HCT116 (cell line): ENCODE measurements around the gene TMEM242. TPM values are rescaled to one million over a fixed set of nuclear protein-coding genes. Genes with fewer than 3 reads are reported as not detected.

Source experiments
- ATAC-seq: fragments of 200-7000 bp; cut with Tn5 transposase; 2 replicates; pipeline ENCODE4 v1.9.1; 2020; ENCODE audit warnings: mild to moderate bottlenecking, moderate library complexity
- BruUV-seq: library from RNA; stranded (reverse); fragments of 400-500 nt; replicated peaks from 2 replicates; lab custom pipeline; 2021; lab: Mats Ljungman, UMichigan
- CTCF ChIA-PET: fragments of 300-600 bp; sonication (Branson Sonifier 250); formaldehyde crosslinking; loops from one replicate; lab custom pipeline; 2021; ENCODE audit warnings: antibody characterized with exemption; lab: Charles Lee
- POLR2A ChIA-PET: fragments of 300-600, 350-600 bp; sonication (Branson Sonifier 250); formaldehyde crosslinking; loops from one replicate; lab custom pipeline; 2021; ENCODE audit warnings: antibody characterized with exemption; lab: Charles Lee
- RAD21 ChIA-PET, 2 experiments: fragments of 300-600 bp; sonication (Branson Sonifier 250); formaldehyde crosslinking; loops; one replicate each; lab custom pipeline; 2023; ENCODE audit warnings: low total read pairs in 2 of 2; ENCODE audit not compliant: uncharacterized antibody in 2 of 2, unreplicated experiment in 2 of 2, low non-redundant PET in 1 of 2; lab: Charles Lee
- DNase-seq: peaks from one replicate; pipeline ENCODE4 v3.0.0-alpha.2; 2010; ENCODE audit warnings: low read depth, low spot score
- H2AFZ ChIP-seq: fragments of 200-600 bp; shearing (Covaris generic), sonication (generic); 2 replicates; pipeline ENCODE4 v1.6.1; 2017; ENCODE audit warnings: low read depth, mixed run types, mixed read lengths, antibody characterized with exemption, low read length; ENCODE audit not compliant: poor library complexity, severe bottlenecking
- H3K27ac ChIP-seq: 2 replicates; pipeline ENCODE4 v1.5.1; 2012; ENCODE audit warnings: low read depth, low read length
- H3K27me3 ChIP-seq: fragments of 200-600 bp; sonication (generic); 2 replicates; pipeline ENCODE4 v1.6.1; 2016; ENCODE audit warnings: mixed run types, low read length, mixed read lengths; ENCODE audit not compliant: insufficient read depth
- H3K36me3 ChIP-seq, 2 experiments: fragments of 200-500 bp in 1 of 2; fragments of 200-600 bp in 1 of 2; sonication (Bioruptor generic) in 1 of 2; sonication (generic) in 1 of 2; 2 replicates each; pipeline versions ENCODE4 v1.5.1 to v1.6.1; 2014 to 2016; ENCODE audit warnings: low read length in 2 of 2, inconsistent platforms in 1 of 2, mixed read lengths in 1 of 2, mixed run types in 1 of 2; ENCODE audit not compliant: insufficient read depth in 2 of 2, control insufficient read depth in 1 of 2
- H3K4me1 ChIP-seq, 2 experiments: fragments of 200-600 bp in 1 of 2; sonication (generic) in 1 of 2; 2 replicates each; pipeline versions ENCODE4 v1.5.1 to v1.6.1; 2012 to 2017; ENCODE audit warnings: low read length in 2 of 2, inconsistent platforms in 1 of 2, mild to moderate bottlenecking in 1 of 2, mixed read lengths in 1 of 2, mixed run types in 1 of 2, moderate library complexity in 1 of 2; ENCODE audit not compliant: insufficient read depth in 2 of 2, control insufficient read depth in 1 of 2
- H3K4me2 ChIP-seq: fragments of 200-600 bp; sonication (generic); 2 replicates; pipeline ENCODE4 v1.6.1; 2017; ENCODE audit warnings: mixed run types, low read length, mixed read lengths
- H3K4me3 ChIP-seq, 2 experiments: fragments of 200-600 bp in 1 of 2; sonication (generic) in 1 of 2; replicated peaks in 1 of 2; 2 replicates each; pipeline ENCODE4 v1.5.1; 2011 to 2016; ENCODE audit warnings: low read length in 2 of 2, control low read depth in 1 of 2, low read depth in 1 of 2, mild to moderate bottlenecking in 1 of 2, mixed read lengths in 1 of 2, mixed run types in 1 of 2
- H3K79me2 ChIP-seq: fragments of 200-600 bp; sonication (generic); 2 replicates; pipeline ENCODE4 v1.6.1; 2017; ENCODE audit warnings: mild to moderate bottlenecking, mixed run types, low read length, moderate library complexity, mixed read lengths; ENCODE audit not compliant: insufficient read depth
- H3K9ac ChIP-seq: fragments of 200-600 bp; sonication (generic); 2 replicates; pipeline ENCODE4 v1.6.1; 2016; ENCODE audit warnings: low read length, mixed read lengths
- H3K9me2 ChIP-seq: fragments of 200-600 bp; sonication (generic), shearing (Covaris generic); 2 replicates; pipeline ENCODE4 v1.6.1; 2017; ENCODE audit warnings: mixed run types, mild to moderate bottlenecking, moderate library complexity; ENCODE audit not compliant: insufficient read depth
- H3K9me3 ChIP-seq, 2 experiments: fragments of 200-500 bp in 1 of 2; fragments of 200-600 bp in 1 of 2; sonication (Bioruptor generic) in 1 of 2; sonication (generic) in 1 of 2; 2 replicates each; pipeline ENCODE4 v1.6.1; 2014 to 2017; ENCODE audit warnings: low read length in 2 of 2, mixed read lengths in 2 of 2, inconsistent platforms in 1 of 2, low read depth in 1 of 2, mild to moderate bottlenecking in 1 of 2, mixed run types in 1 of 2, moderate library complexity in 1 of 2; ENCODE audit not compliant: control insufficient read depth in 1 of 2, insufficient read depth in 1 of 2
- H4K20me1 ChIP-seq: fragments of 200-600 bp; sonication (generic), shearing (Covaris generic); 2 replicates; pipeline ENCODE4 v1.6.1; 2017; ENCODE audit warnings: mixed run types, mild to moderate bottlenecking, moderate library complexity; ENCODE audit not compliant: insufficient read depth
- EGR1 ChIP-seq: IDR thresholded peaks from 2 replicates; pipeline ENCODE4 v1.6.1; 2012; ENCODE audit warnings: low read depth
- ELF1 ChIP-seq: IDR thresholded peaks from 2 replicates; pipeline ENCODE4 v1.6.1; 2012; ENCODE audit warnings: low read depth, borderline replicate concordance
- EZH2 ChIP-seq: fragments of 200-600 bp; sonication (generic); IDR thresholded peaks from 2 replicates; pipeline ENCODE4 v1.6.1; 2017; ENCODE audit warnings: antibody characterized with exemption, mixed run types
- EZH2phosphoT487 ChIP-seq: fragments of 200-600 bp; IDR thresholded peaks from 2 replicates; pipeline ENCODE4 v1.6.1; 2018; ENCODE audit warnings: antibody characterized with exemption, borderline replicate concordance
- JUND ChIP-seq: IDR thresholded peaks from 2 replicates; pipeline ENCODE4 v1.6.1; 2012
- POLR2A ChIP-seq: IDR thresholded peaks from 2 replicates; pipeline ENCODE4 v1.7.0; 2011; ENCODE audit warnings: borderline replicate concordance; ENCODE audit not compliant: insufficient read depth, insufficient read length; ENCODE audit errors: extremely low read depth
- POLR2AphosphoS5 ChIP-seq: IDR thresholded peaks from 2 replicates; pipeline ENCODE4 v1.6.1; 2011; ENCODE audit warnings: mild to moderate bottlenecking, low read depth, low read length, moderate library complexity
- SP1 ChIP-seq: IDR thresholded peaks from 2 replicates; pipeline ENCODE4 v1.6.1; 2012; ENCODE audit warnings: low read depth
- ZBTB33 ChIP-seq: IDR thresholded peaks from 2 replicates; pipeline ENCODE4 v1.6.1; 2011; ENCODE audit warnings: mild to moderate bottlenecking, low read length, moderate library complexity; ENCODE audit not compliant: insufficient replicate concordance; ENCODE audit errors: extremely low read depth
- ZFX ChIP-seq: fragments of 450-650 bp; IDR thresholded peaks from 2 replicates; pipeline ENCODE4 v1.6.1; 2017
- ZNF274 ChIP-seq: fragments of 200-500 bp; sonication (Bioruptor generic); IDR thresholded peaks from 2 replicates; pipeline ENCODE4 v1.6.1; 2014; ENCODE audit warnings: mild to moderate bottlenecking, low read depth, low read length, inconsistent platforms
- intact Hi-C: fragments of 100-400 bp; cut with micrococcal nuclease; formaldehyde crosslinking; loops from 2 replicates; pipeline ENCODE4 v1.10.0; 2022
- total RNA-seq: library from RNA; stranded (reverse); gene quantifications from one replicate; pipeline ENCODE4 v1.2.1, GENCODE V29; 2021; ENCODE audit not compliant: unreplicated experiment
- TF ChIP-seq, protein P1 (sequence below): IDR thresholded peaks from 2 replicates; pipeline ENCODE4 v1.6.1; 2012

The TMEM242 gene
- total RNA-seq, 1 experiment from 2014 or later: 11.6 TPM

- TF ChIP-seq JUND (no peak), ELF1 (no peak), POLR2A (no peak), ZFX (no peak), POLR2AphosphoS5 (no peak), SP1 (no peak), ZBTB33 (no peak)
- TF ChIP-seq, protein P1, sequence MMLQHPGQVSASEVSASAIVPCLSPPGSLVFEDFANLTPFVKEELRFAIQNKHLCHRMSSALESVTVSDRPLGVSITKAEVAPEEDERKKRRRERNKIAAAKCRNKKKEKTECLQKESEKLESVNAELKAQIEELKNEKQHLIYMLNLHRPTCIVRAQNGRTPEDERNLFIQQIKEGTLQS: no peak
- no peak overlapping the region for H2AFZ ChIP-seq
- H3K9me2 ChIP-seq: no peaks in the 10 kb centered on the region
- no TSS peak for BruUV-seq
- 0 out of 4 replicates have a peak, but pooled peaks cover 0 to 5% of the 10 kb centered on the region in 2 experiments for H3K4me1 ChIP-seq
- H3K27me3 ChIP-seq: 0 out of 2 replicates have a peak, but pooled peaks cover 4% of the 10 kb centered on the region
- ChIA-PET RAD21 (no interaction called here), CTCF (interaction anchor here (1.1 to 1.5 kb wide), 2 partner anchors 19 to 263 kb away, joined by 3 to 4 read pairs; no protein-coding TSS in a partner anchor), POLR2A (no interaction called here)
- ATAC-seq: no peak
- no peak overlapping the region for H3K9ac ChIP-seq
- H3K9me3 ChIP-seq: no peaks in the 10 kb centered on the region
- H3K79me2 ChIP-seq: no peaks in the 10 kb centered on the region
- no peaks in the 10 kb centered on the region for H3K36me3 ChIP-seq
- H3K27ac ChIP-seq: no peak overlapping the region
- intact Hi-C loops: no loop called here
- no peak overlapping the region for H3K4me2 ChIP-seq
- no peak for DNase-seq
- H3K4me3 ChIP-seq: no peak overlapping the region
- H4K20me1 ChIP-seq: no peaks in the 10 kb centered on the region
These were observed 10.2 kb upstream of the TMEM242 start for GRCh38 chr6:157333537-157333936.

- Histone ChIP-seq H3K9me3 (no peaks in the 10 kb centered on the region), H2AFZ (no peak overlapping the region), H3K4me3 (no peak overlapping the region), H3K27ac (no peak overlapping the region), H3K79me2 (no peaks in the 10 kb centered on the region), H3K9me2 (no peaks in the 10 kb centered on the region), H4K20me1 (no peaks in the 10 kb centered on the region), H3K27me3 (0 out of 2 replicates have a peak, but pooled peaks cover 6% of the 10 kb centered on the region), H3K4me1 (0 out of 4 replicates have a peak, but pooled peaks cover 0 to 5% of the 10 kb centered on the region in 2 experiments), H3K9ac (no peak overlapping the region), H3K36me3 (no peaks in the 10 kb centered on the region), H3K4me2 (no peak overlapping the region)
- ChIA-PET POLR2A (no interaction called here), CTCF (interaction anchor here (1.1 to 1.5 kb wide), 2 partner anchors 18 to 334 kb away, joined by 3 to 4 read pairs; no protein-coding TSS in a partner anchor), RAD21 (no interaction called here)
- ATAC-seq (no peak), DNase-seq (no peak)
- TF ChIP-seq ZNF274 (no peak), EZH2 (no peak), ZFX (no peak), ZBTB33 (no peak), EZH2phosphoT487 (no peak), EGR1 (no peak)
- intact Hi-C loops: no loop called here
- no TSS peak for BruUV-seq
These were observed 9.5 kb upstream of the TMEM242 start for GRCh38 chr6:157332813-157333212.
